ENCODE results near the gene JAG2. TPM values are rescaled to one million over a fixed set of nuclear protein-coding genes. Genes with fewer than 3 reads are reported as not detected.
A peak's percentile ranks its signal among the peaks of the same experiment; 100 is the strongest.

JAG2 gene
- total RNA-seq, 1 experiment from 2014 or later: 43.7 TPM

DNA sequence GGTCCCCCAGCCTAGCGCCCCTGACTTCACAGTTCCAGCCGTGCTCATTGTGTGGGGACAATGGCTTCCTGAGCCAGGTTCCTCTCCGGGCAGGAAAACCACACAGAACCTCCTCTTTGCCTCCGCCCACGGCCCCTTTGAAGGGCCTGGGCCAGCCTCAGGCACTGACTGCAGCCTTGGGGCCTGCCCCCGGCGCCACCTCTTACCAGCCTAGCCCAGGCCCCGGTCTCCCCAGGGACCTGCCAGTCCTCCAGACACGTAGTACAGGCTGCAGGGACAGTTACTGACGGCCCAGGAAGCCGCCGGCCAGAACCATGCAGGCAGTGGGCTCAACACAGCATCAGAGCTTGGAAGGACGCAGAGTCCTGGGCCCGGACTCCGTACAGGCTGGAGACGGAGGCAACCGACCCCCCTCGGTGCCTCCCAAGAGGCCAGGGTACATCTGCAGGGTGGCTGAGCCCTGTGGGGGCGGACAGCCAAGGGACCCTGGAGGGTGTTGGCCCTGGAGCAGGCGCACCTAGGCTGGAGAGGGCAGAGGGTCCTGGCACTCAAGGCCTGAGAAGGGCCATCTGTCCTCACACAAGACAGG is 33.4 kb upstream of the JAG2 start:
- no peaks in the 10 kb centered on the region for H3K36me3 ChIP-seq (ENCODE audit: control insufficient read depth, insufficient read depth, low read length)
- peaks cover 4% of the 10 kb centered on the region; the same call in 1 of the 2 replicates for H3K4me1 ChIP-seq (ENCODE audit: control insufficient read depth, insufficient read depth, low read length)
- no peaks in the 10 kb centered on the region for H3K9me3 ChIP-seq (ENCODE audit: control insufficient read depth, insufficient read depth, low read depth, low read length)
- BruUV-seq (replicated peaks): no TSS peak
- H3K27me3 ChIP-seq (ENCODE audit: control insufficient read depth, insufficient read depth, low read length): no peaks in the 10 kb centered on the region
- in situ Hi-C loops (cut with HindIII; ENCODE audit: low pct_unique_long_range_greater_than_20kb, low sequenced_read_pairs): no loop called here
- POLR2A ChIA-PET: no interaction called here
- DNase-seq (ENCODE audit: low read depth, low spot score) (no peak), ATAC-seq (no peak)
- CTCF ChIA-PET: interaction anchor here (0.6 kb wide), 1 partner anchor 210 kb away, joined by 8 read pairs; no protein-coding TSS in a partner anchor
- TF ChIP-seq POLR2AphosphoS5 (IDR thresholded peaks at IDR 0.05; ENCODE audit: low read depth, low read length) (no peak), TCF7L2 (IDR thresholded peaks at IDR 0.05; ENCODE audit: low read depth, low read length) (no peak), SIN3A (IDR thresholded peaks at IDR 0.05; ENCODE audit: borderline replicate concordance, insufficient read depth, low read depth, low read length) (no peak)
- TF ChIP-seq, protein P1, sequence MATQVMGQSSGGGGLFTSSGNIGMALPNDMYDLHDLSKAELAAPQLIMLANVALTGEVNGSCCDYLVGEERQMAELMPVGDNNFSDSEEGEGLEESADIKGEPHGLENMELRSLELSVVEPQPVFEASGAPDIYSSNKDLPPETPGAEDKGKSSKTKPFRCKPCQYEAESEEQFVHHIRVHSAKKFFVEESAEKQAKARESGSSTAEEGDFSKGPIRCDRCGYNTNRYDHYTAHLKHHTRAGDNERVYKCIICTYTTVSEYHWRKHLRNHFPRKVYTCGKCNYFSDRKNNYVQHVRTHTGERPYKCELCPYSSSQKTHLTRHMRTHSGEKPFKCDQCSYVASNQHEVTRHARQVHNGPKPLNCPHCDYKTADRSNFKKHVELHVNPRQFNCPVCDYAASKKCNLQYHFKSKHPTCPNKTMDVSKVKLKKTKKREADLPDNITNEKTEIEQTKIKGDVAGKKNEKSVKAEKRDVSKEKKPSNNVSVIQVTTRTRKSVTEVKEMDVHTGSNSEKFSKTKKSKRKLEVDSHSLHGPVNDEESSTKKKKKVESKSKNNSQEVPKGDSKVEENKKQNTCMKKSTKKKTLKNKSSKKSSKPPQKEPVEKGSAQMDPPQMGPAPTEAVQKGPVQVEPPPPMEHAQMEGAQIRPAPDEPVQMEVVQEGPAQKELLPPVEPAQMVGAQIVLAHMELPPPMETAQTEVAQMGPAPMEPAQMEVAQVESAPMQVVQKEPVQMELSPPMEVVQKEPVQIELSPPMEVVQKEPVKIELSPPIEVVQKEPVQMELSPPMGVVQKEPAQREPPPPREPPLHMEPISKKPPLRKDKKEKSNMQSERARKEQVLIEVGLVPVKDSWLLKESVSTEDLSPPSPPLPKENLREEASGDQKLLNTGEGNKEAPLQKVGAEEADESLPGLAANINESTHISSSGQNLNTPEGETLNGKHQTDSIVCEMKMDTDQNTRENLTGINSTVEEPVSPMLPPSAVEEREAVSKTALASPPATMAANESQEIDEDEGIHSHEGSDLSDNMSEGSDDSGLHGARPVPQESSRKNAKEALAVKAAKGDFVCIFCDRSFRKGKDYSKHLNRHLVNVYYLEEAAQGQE (IDR thresholded peaks at IDR 0.05; ENCODE audit: insufficient read depth in 1 of 2, low read depth in 2 of 2, low read length in 1 of 2): no peak
- TF ChIP-seq, protein P2, sequence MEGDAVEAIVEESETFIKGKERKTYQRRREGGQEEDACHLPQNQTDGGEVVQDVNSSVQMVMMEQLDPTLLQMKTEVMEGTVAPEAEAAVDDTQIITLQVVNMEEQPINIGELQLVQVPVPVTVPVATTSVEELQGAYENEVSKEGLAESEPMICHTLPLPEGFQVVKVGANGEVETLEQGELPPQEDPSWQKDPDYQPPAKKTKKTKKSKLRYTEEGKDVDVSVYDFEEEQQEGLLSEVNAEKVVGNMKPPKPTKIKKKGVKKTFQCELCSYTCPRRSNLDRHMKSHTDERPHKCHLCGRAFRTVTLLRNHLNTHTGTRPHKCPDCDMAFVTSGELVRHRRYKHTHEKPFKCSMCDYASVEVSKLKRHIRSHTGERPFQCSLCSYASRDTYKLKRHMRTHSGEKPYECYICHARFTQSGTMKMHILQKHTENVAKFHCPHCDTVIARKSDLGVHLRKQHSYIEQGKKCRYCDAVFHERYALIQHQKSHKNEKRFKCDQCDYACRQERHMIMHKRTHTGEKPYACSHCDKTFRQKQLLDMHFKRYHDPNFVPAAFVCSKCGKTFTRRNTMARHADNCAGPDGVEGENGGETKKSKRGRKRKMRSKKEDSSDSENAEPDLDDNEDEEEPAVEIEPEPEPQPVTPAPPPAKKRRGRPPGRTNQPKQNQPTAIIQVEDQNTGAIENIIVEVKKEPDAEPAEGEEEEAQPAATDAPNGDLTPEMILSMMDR (IDR thresholded peaks at IDR 0.05): no peak
- no peak overlapping the region for H3K27ac ChIP-seq (ENCODE audit: low read length)
- intact Hi-C loops (cut with micrococcal nuclease; ENCODE audit: unreplicated experiment): loop anchor here (5.0 kb wide), 1 partner anchor 80 kb away; no protein-coding TSS in a partner anchor
- H3K4me3 ChIP-seq (ENCODE audit: low read depth in 2 of 2, low read length in 2 of 2): no peak overlapping the region

DNA sequence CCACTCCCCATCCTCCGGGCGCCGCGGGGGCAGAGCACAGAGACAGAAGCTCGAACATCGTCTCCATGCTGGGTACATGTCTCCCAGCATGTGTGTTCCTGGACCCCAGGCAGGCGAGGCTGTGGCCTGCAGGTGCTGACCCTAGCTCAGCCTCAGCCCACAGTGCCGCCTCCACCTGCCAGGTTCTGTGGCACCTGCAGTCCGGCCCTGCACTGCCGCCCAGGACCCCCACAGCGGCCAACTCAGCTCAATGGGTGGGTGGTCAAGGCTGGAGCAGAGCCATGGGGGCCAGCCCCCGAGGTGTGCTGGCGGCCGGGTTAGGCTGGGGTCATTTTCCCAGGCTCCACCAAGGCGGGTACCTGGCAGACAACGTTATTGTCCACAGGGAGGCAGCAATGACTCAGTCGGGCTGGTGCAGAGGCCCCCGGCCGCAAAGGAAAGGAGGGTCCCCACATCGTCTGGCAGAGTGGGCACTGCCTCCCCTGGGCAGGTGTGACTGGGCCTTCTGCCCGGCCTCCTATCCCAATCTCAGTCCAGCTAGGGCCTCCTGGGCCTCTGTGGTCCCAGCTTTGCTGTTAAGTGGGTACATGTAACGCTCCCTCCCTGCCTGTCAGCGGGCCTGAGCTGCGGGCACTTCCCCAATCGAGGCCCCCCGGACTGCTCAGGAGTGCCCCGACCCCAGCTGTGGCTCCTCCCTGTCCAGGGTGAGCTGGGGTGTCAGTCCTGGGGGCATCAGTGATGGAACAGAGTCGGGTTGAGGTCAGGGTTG is 32.8 kb upstream of the JAG2 start:
- ATAC-seq: no peak
- in situ Hi-C loops (cut with HindIII; ENCODE audit: low pct_unique_long_range_greater_than_20kb, low sequenced_read_pairs): no loop called here
- CTCF ChIA-PET: interaction anchor here (0.6 kb wide), 1 partner anchor 211 kb away, joined by 8 read pairs; no protein-coding TSS in a partner anchor

More for the DNA sequence above, 32.8 kb upstream of the JAG2 start:
- BruUV-seq (replicated peaks): no TSS peak
- TF ChIP-seq POLR2AphosphoS5 (IDR thresholded peaks at IDR 0.05; ENCODE audit: low read depth, low read length) (no peak), SIN3A (IDR thresholded peaks at IDR 0.05; ENCODE audit: borderline replicate concordance, insufficient read depth, low read depth, low read length) (no peak), TCF7L2 (IDR thresholded peaks at IDR 0.05; ENCODE audit: low read depth, low read length) (no peak)
- TF ChIP-seq, protein P1 (IDR thresholded peaks at IDR 0.05; ENCODE audit: insufficient read depth in 1 of 2, low read depth in 2 of 2, low read length in 1 of 2): no peak
- TF ChIP-seq, protein P2 (IDR thresholded peaks at IDR 0.05): peak; percentile 52
- intact Hi-C loops (cut with micrococcal nuclease; ENCODE audit: unreplicated experiment): loop anchor here (5.0 kb wide), 1 partner anchor 81 kb away; no protein-coding TSS in a partner anchor
- POLR2A ChIA-PET: no interaction called here
- no peak overlapping the region for H3K27ac ChIP-seq (ENCODE audit: low read length)
- no peaks in the 10 kb centered on the region for H3K9me3 ChIP-seq (ENCODE audit: control insufficient read depth, insufficient read depth, low read depth, low read length)
- DNase-seq (ENCODE audit: low read depth, low spot score): no peak
- H3K4me1 ChIP-seq (ENCODE audit: control insufficient read depth, insufficient read depth, low read length): peaks cover 4% of the 10 kb centered on the region; the same call in 1 of the 2 replicates
- H3K36me3 ChIP-seq (ENCODE audit: control insufficient read depth, insufficient read depth, low read length): no peaks in the 10 kb centered on the region
- no peaks in the 10 kb centered on the region for H3K27me3 ChIP-seq (ENCODE audit: control insufficient read depth, insufficient read depth, low read length)
- no peak overlapping the region for H3K4me3 ChIP-seq (ENCODE audit: low read depth in 2 of 2, low read length in 2 of 2)

Measured in Panc1 (cell line).